B cell (primary cell): ENCODE data around the gene H6PD.

Source experiments
- EZH2 ChIP-seq: IDR thresholded peaks from 2 replicates; pipeline ENCODE4 v1.6.1; 2012; ENCODE audit warnings: borderline replicate concordance, low read depth, mild to moderate bottlenecking, moderate library complexity, low read length; ENCODE audit not compliant: insufficient read depth, poor library complexity, severe bottlenecking
- TF ChIP-seq, protein P1 (sequence below): fragments of 200-600 bp; IDR thresholded peaks from one replicate; pipeline ENCODE4 v1.8.0; 2022; ENCODE audit warnings: antibody characterized with exemption, mild to moderate bottlenecking

GRCh38 chr1:9302745-9303524 is 68.4 kb downstream of the H6PD start:
- TF ChIP-seq, protein P1, sequence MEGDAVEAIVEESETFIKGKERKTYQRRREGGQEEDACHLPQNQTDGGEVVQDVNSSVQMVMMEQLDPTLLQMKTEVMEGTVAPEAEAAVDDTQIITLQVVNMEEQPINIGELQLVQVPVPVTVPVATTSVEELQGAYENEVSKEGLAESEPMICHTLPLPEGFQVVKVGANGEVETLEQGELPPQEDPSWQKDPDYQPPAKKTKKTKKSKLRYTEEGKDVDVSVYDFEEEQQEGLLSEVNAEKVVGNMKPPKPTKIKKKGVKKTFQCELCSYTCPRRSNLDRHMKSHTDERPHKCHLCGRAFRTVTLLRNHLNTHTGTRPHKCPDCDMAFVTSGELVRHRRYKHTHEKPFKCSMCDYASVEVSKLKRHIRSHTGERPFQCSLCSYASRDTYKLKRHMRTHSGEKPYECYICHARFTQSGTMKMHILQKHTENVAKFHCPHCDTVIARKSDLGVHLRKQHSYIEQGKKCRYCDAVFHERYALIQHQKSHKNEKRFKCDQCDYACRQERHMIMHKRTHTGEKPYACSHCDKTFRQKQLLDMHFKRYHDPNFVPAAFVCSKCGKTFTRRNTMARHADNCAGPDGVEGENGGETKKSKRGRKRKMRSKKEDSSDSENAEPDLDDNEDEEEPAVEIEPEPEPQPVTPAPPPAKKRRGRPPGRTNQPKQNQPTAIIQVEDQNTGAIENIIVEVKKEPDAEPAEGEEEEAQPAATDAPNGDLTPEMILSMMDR, result no peak
- no peak for TF ChIP-seq EZH2
